ENCODE data around the gene NR1H2.

DNA sequence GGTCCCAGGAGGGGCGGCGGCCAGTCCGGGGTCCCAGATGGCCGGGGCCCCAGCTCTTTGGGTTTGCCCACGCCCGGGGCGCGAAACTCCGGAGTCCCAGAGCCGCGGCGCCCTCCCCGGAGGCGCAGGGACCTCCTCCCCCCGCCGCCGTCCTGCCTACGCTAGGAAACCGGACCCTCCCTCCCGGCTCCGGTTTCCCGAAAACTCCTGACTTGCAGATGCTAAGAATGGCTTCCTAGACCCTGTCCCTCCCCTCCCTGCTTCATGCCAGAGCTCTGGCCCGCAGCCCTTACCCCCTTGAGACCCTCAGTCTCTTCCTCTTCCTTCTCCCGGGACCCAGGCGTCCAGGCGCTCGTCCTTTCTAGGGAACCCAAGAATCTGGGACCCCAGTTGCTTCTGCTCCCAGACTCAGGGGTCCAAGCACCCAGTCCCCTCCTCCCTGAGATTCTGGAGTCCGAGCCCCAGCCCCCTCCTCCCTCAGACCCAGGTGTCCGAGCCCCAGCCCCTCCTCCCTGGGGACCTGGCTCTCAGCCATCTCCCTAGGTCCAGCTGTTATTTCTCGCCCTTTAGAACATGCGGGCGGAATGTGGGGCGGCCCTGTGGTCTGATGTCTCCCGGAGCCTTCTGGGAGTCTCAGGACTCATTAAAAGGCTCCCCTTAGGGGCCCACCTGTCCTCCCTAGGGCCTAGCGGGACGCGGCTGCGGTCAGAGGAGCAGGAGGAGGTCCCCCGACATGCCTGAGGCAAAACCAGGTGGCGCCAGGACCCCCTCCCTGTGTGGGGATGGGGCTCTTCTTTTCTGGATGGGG, 56.2 kb downstream of the NR1H2 start, which contains the start of gene MYBPC2:
- TF ChIP-seq, protein P1, sequence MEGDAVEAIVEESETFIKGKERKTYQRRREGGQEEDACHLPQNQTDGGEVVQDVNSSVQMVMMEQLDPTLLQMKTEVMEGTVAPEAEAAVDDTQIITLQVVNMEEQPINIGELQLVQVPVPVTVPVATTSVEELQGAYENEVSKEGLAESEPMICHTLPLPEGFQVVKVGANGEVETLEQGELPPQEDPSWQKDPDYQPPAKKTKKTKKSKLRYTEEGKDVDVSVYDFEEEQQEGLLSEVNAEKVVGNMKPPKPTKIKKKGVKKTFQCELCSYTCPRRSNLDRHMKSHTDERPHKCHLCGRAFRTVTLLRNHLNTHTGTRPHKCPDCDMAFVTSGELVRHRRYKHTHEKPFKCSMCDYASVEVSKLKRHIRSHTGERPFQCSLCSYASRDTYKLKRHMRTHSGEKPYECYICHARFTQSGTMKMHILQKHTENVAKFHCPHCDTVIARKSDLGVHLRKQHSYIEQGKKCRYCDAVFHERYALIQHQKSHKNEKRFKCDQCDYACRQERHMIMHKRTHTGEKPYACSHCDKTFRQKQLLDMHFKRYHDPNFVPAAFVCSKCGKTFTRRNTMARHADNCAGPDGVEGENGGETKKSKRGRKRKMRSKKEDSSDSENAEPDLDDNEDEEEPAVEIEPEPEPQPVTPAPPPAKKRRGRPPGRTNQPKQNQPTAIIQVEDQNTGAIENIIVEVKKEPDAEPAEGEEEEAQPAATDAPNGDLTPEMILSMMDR (conservative IDR thresholded peaks at IDR 0.05 in 1 of 2, IDR thresholded peaks at IDR 0.05 in 1 of 2; ENCODE audit: extremely low read depth in 1 of 2, insufficient read depth in 1 of 2, low read depth in 1 of 2, low read length in 2 of 2), result no peak
- TF ChIP-seq EZH2 (IDR thresholded peaks at IDR 0.05; ENCODE audit: borderline replicate concordance, low read length), result no peak
